Brain microvascular endothelial cell (primary cell): Measurements from ENCODE around the gene ACTN1.

Experiments
- DNase-seq: peaks from one replicate; pipeline ENCODE4 v3.0.0-alpha.2; 2020
- H3K27ac ChIP-seq: fragments of 250-450 bp; sonication (Bioruptor Pico); 2 replicates; pipeline ENCODE4 v1.5.1; 2020; ENCODE audit warnings: mild to moderate bottlenecking, moderate library complexity
- H3K27me3 ChIP-seq: fragments of 250-450 bp; sonication (Bioruptor Pico); replicated peaks from 2 replicates; pipeline ENCODE4 v1.5.1; 2020; ENCODE audit warnings: mild to moderate bottlenecking
- H3K36me3 ChIP-seq: fragments of 250-450 bp; sonication (Bioruptor Pico); replicated peaks from 2 replicates; pipeline ENCODE4 v1.5.1; 2020; ENCODE audit warnings: mild to moderate bottlenecking
- H3K4me3 ChIP-seq: 2 replicates; pipeline ENCODE4 v1.5.1; 2011; ENCODE audit warnings: low read depth, mild to moderate bottlenecking, control low read depth, low read length, moderate library complexity
- in situ Hi-C: cut with HindIII; loops from 2 replicates; pipeline ENCODE4 v1.10.0; 2017; ENCODE audit warnings: low sequenced_read_pairs, low pct_ligation_motif_present
- TF ChIP-seq, protein P1 (sequence below): IDR thresholded peaks from 2 replicates; pipeline ENCODE4 v1.5.1; 2011; ENCODE audit warnings: low read depth, mild to moderate bottlenecking, moderate library complexity, low read length, control low read depth, inconsistent platforms; ENCODE audit errors: missing control alignments

The ACTN1 gene

GRCh38 chr14:68938271-68939150, 40.6 kb downstream of the ACTN1 start:
- Histone ChIP-seq H3K27me3 (no peaks in the 10 kb centered on the region), H3K27ac (peak overlapping the region; percentile 90), H3K4me3 (no peak overlapping the region), H3K36me3 (peaks cover 31% of the 10 kb centered on the region)
- in situ Hi-C loops = no loop called here
- DNase-seq = no peak
- TF ChIP-seq, protein P1, sequence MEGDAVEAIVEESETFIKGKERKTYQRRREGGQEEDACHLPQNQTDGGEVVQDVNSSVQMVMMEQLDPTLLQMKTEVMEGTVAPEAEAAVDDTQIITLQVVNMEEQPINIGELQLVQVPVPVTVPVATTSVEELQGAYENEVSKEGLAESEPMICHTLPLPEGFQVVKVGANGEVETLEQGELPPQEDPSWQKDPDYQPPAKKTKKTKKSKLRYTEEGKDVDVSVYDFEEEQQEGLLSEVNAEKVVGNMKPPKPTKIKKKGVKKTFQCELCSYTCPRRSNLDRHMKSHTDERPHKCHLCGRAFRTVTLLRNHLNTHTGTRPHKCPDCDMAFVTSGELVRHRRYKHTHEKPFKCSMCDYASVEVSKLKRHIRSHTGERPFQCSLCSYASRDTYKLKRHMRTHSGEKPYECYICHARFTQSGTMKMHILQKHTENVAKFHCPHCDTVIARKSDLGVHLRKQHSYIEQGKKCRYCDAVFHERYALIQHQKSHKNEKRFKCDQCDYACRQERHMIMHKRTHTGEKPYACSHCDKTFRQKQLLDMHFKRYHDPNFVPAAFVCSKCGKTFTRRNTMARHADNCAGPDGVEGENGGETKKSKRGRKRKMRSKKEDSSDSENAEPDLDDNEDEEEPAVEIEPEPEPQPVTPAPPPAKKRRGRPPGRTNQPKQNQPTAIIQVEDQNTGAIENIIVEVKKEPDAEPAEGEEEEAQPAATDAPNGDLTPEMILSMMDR = no peak

GRCh38 chr14:68937471-68938270, 41.4 kb downstream of the ACTN1 start:
- Histone ChIP-seq H3K27me3 (no peaks in the 10 kb centered on the region), H3K27ac (peak overlapping the region; percentile 90), H3K4me3 (no peak overlapping the region), H3K36me3 (peaks cover 29% of the 10 kb centered on the region)
- TF ChIP-seq, protein P1 = peak; percentile 52
- no peak for DNase-seq
- in situ Hi-C loops = no loop called here

DNA sequence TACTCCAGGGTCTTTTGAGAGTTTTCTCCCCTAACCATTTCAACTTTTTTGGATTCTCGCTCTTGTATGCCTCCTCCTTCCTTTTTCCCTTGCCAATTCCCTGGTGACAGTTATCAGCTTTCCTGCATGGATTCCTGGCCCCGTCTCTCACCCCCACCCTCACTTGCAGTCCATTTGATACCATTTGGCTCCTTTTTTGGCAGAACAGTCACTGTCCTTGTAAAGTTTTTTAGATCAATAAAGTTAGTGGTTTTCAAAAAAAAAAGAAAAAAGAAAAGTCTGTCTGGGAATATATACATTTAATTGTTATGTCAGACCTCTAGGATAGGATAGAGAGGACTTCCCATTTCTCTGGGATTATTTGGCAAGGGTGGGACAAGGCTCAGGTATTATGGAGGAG, 42.1 kb downstream of the ACTN1 start:
- no peak overlapping the region for H3K27ac ChIP-seq
- no peak for DNase-seq
- no peak overlapping the region for H3K4me3 ChIP-seq
- TF ChIP-seq, protein P1 = no peak
- H3K36me3 ChIP-seq = peaks cover 25% of the 10 kb centered on the region
- in situ Hi-C loops = no loop called here
- H3K27me3 ChIP-seq = no peaks in the 10 kb centered on the region

GRCh38 chr14:68936476-68936875, 42.6 kb downstream of the ACTN1 start:
- DNase-seq = no peak
- H3K27ac ChIP-seq = peak overlapping the region; percentile 6

DNA sequence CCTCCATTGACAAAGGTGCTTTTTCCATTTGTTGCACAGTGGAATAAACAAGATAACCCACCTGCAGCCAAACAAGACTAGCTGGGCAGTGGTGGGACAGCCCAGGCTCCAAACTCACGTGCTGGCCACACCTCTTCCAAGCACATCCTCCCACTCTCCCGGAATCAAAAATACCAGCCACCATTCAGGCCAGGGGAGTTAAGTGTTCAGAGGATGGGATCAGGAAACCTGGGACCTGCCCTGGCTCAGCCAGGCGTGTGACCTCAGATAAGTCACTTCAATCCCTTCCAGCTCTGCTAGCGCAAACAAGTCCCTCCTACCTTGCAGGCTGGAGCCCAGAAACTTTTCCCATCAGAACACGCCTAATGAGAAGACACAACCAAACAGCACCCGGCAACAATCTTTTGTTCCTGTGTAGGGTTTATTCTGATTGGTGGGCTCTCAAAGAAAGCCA, 43.3 kb downstream of the ACTN1 start:
- TF ChIP-seq, protein P1 = no peak
- no peak overlapping the region for H3K4me3 ChIP-seq
- in situ Hi-C loops = no loop called here
- H3K36me3 ChIP-seq = peaks cover 34% of the 10 kb centered on the region
- H3K27ac ChIP-seq = peak overlapping the region; percentile 6
- no peaks in the 10 kb centered on the region for H3K27me3 ChIP-seq
- DNase-seq = no peak

More at GRCh38 chr14:68936476-68936875, 42.6 kb downstream of the ACTN1 start:
- Histone ChIP-seq H3K4me3 (no peak overlapping the region), H3K27me3 (no peaks in the 10 kb centered on the region), H3K36me3 (peaks cover 27% of the 10 kb centered on the region)
- TF ChIP-seq, protein P1 = no peak
- in situ Hi-C loops = no loop called here
